SKM-1 (cell line): ENCODE results near the gene PRPF31.
"Not testable (repeated sequence)": the region's sequence is repeated elsewhere in the genome, so short reads cannot be mapped to it uniquely, and the experiment has no call there.

Source experiments
- DNase-seq: peaks from one replicate; lab custom pipeline; 2025; ENCODE audit not compliant: unreplicated experiment; lab: John Stamatoyannopoulos, UW

The PRPF31 gene

GRCh38 chr19:54160854-54161253 is 45.3 kb downstream of the PRPF31 start:
- DNase-seq: no peak

- DNase-seq: peak; percentile 56
Observed at GRCh38 chr19:54162241-54162805, 46.8 kb downstream of the PRPF31 start.

- no peak for DNase-seq
Observed at GRCh38 chr19:54162884-54163283, 47.3 kb downstream of the PRPF31 start.

GRCh38 chr19:54164369-54165068 is 49.0 kb downstream of the PRPF31 start:
- no peak for DNase-seq

- no peak for DNase-seq
Observed at GRCh38 chr19:54165222-54165621, 49.7 kb downstream of the PRPF31 start.

GRCh38 chr19:54168174-54168917 is 52.8 kb downstream of the PRPF31 start:
- peak; percentile 24 for DNase-seq

GRCh38 chr19:54169149-54169740 is 53.7 kb downstream of the PRPF31 start:
- DNase-seq: no peak

- not testable (repeated sequence) for DNase-seq
Observed at GRCh38 chr19:54171736-54172431, 56.3 kb downstream of the PRPF31 start.

GRCh38 chr19:54172471-54173358 is 57.2 kb downstream of the PRPF31 start, which contains the start of gene TMC4:
TMC4 (minus strand) TSS chr19:54173160; CDS start chr19:54173117, 43 bp downstream.
- DNase-seq: no peak

- no peak for DNase-seq
Observed at GRCh38 chr19:54173359-54173699, 57.8 kb downstream of the PRPF31 start.

GRCh38 chr19:54173951-54174834 is 58.6 kb downstream of the PRPF31 start:
- no peak for DNase-seq

- DNase-seq: no peak
Observed at GRCh38 chr19:54178581-54179261, 63.2 kb downstream of the PRPF31 start.

- DNase-seq: no peak
Observed at GRCh38 chr19:54179262-54179852, 63.8 kb downstream of the PRPF31 start.

- no peak for DNase-seq
Observed at GRCh38 chr19:54179921-54180461, 64.4 kb downstream of the PRPF31 start.

GRCh38 chr19:54180691-54181091 is 65.1 kb downstream of the PRPF31 start:
- DNase-seq: no peak
